Measurements from ENCODE around the gene RPIA.
"Not testable (repeated sequence)": the region's sequence is repeated elsewhere in the genome, so short reads cannot be mapped to it uniquely, and the experiment has no call there.

Gene RPIA

GRCh38 chr2:88691339-88692183 lies at the start of gene RPIA:
TSS of gene RPIA (plus strand) at chr2:88691673. CDS start at chr2:88691699, 26 bp downstream.
- peak; percentile 100 for DNase-seq

DNA sequence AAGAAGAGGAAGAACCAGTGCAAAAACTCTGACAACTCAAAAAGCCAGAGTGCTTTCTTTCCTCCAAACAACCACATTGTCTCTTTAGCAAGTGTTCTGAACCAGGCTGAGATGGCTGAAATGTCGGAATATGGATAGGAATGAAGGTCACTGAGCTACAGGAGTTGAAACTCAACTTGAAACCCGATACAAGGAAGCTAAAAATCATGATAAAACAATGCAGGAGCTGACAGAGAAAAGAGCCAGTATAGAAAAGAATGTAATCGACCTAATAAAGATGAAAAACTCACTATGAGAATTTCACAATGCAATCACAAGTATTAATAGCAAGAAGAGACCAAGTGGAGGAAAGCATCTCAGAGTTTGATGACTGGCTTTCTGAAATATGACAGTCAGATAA lies 49.2 kb upstream of the RPIA start:
- no peak for DNase-seq

DNA sequence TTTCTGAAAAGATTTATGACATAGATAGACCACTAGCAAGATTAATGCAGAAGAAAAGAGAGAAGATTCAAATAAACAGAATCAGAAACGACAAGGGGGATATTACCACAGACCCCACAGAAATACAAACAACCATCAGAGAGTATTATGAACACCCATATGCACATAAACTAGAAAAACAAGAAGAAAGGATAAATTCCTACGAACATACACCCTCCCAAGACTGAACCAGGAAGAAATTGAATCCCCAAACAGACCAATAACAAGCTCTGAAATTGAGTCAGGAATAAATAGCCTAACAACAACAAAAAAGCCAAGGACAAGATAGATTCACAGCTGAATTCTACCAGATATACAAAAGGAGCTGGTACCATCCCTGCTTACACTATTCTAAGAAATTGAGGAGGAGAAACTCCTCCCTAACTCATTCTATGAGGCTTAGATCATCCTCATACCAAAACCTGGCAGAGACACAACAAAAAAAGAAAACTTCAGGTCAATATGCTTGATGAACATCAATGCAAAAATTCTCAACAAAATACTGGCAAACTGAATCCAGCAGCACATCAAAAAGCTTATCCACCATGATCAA lies 46.1 kb upstream of the RPIA start:
- DNase-seq = not testable (repeated sequence)

- no peak for DNase-seq
Measured at GRCh38 chr2:88651646-88652045, 39.8 kb upstream of the RPIA start.

DNA sequence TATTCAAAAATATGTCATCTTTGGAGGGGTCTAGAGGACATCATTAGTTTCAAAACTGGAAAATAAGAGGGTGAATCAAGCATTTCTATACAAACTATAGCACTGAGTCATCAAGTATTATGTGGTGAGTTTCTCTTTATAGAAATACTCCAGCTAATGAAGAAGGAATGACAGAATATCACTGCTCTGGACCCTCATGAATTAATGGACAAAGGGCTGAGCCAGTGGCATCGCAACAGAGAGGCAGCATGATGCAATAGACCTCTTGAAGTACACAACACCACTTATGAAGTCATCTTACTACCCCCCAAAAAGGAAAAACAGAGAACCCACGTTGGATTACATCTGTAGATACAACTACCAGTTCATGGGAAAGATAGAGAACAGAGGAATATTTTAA lies 36.8 kb upstream of the RPIA start:
- DNase-seq = no peak

DNA sequence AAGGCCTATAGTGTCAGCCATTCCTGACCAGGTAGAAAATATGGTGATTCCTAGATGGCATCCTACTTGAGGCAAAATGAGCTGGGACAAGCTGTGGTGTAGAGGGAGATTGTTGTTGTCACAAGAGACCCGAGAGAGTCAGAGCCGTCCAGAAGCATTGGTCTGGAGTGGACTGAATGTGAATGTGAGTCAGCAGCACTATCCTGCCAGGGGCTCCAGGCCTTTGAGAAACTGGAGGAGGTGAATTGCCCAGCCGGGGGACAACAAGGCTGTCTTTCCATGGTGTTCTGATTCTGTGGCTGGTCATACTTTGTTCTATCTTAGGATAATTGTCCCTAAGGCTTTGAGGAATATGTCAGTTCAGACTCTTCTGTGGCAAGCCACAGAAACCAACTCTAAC lies 34.8 kb upstream of the RPIA start:
- DNase-seq = no peak

- no peak for DNase-seq
Measured at GRCh38 chr2:88657131-88657530, 34.3 kb upstream of the RPIA start.

DNA sequence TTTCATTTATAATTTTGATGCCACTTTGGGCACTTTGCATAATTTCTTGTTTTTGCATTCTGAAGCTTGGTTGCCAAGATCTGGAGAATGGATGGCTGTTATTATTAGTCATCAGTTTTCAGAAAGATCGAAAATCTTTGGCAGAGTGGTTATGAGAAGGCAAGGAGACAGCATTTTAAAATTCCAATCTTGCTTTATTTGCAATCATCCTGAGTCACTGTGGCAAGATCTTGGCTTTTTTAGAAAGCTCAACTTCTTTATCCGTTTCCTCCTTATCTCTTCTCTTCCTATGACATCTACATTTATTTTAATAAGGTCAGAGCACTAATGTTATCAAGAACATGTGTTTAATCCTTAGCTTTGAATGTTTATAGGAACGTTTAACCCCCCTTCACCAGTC lies 33.1 kb upstream of the RPIA start:
- DNase-seq = no peak

- no peak for DNase-seq
Measured at GRCh38 chr2:88658881-88659537, 32.5 kb upstream of the RPIA start.

- no peak for DNase-seq
Measured at GRCh38 chr2:88659538-88659915, 31.9 kb upstream of the RPIA start.

DNA sequence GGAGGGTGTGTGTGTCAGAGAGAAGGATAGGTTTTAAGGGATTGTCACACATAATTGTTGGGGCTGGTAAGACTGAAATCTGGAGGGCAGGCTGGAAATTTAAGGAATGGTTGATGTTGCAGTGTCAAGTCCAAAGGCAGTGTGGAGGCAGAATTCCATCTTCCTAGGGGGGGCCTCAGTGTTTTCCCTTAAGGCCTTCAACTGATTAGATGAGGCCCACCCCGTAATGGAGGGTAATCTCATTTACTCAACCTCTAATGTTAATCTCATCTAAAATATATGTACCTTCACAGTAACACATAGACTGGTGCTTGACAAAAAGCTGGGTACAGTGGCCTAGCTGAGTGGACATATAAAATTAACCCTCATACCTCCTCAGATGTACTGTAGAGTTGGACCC lies 30.9 kb upstream of the RPIA start:
- DNase-seq = no peak

DNA sequence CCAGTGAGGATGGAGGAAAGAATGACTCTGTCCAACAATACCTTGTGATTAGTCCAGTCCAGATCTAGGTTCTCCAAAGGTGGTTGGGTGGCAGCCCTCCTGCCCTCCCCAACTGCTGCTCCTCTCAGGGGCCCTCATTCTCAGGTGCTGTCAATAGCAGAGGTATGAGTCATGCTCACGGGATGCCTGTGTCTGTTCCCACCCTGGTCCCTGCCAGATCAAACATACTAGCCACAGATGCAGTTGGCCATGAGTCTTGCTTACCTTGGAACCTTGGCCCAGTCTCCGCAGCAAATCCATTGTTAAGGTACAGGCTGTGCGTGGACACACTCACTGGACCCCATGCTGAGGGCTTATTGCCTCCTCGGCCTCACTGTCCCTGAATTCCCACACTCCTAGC lies 24.9 kb upstream of the RPIA start:
- no peak for DNase-seq

DNA sequence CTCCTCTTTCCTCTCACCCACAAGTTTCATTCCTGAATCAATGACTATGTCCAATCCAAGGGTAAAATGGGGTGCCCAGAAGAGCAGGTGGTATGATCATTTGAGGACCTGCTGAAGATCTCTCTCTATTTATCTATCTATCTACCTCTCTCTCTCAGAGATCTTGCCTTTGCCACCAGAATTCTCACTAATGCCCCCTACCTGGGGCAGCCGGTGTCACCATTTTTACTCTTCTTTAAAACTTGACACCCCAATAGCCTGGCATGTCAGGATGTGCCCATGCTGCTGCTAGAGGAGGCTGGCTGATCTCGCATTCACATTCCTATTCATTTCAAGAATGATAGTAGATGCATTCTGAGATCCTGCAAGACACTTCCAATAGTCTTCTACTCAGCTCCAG lies 24.3 kb upstream of the RPIA start:
- DNase-seq = no peak

GRCh38 chr2:88668862-88669261 lies 22.6 kb upstream of the RPIA start:
- no peak for DNase-seq

- DNase-seq = no peak
Measured at GRCh38 chr2:88669482-88670214, 21.8 kb upstream of the RPIA start.

DNA sequence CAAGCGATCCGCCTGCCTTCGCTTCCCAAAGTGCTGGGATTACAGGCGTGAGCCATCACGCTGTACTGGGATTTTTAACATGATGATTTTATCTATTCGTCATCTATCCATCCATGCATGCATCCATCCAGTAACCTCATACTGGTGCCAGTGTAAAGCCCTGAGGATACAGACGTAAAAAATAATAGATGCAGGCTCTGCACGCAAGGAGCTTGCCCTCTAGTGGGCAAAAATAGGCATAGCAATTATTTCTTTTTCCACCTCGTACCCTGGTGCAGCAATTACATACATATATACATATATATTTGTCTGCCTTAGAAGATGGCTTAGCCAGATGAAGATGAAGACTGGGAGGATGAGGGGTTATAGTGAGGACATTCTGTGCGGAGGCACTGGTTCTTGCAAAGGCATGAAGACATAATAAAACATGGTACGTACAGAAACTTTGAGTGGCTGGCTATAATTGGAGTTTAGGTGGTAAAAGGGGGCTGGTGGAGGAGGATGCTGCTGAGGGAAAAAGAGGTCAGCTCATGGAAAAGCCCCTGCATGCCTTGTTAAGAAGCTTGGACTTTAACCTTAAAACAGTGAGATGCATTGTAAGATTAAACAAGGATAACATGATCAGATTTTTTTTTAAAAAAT lies 19.6 kb upstream of the RPIA start:
- no peak for DNase-seq

DNA sequence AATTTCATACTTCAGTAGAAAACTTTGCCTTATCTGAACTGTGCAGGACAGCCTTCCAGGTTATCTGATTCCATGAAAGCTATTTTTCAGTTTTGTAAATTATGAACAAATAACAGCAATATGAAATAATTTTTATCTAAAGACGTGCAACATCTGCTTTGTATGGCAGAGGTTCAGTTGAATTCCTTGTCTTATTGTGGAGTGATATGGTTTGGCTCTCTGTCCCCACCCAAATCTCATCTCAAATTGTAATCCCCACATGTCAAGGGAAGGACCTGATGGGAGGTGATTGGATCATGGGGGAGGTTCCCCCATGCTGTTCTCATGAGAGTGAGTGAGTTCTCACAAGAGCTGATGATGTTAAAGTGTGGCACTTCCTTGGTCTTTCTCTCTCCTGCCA lies 18.1 kb upstream of the RPIA start:
- no peak for DNase-seq

DNA sequence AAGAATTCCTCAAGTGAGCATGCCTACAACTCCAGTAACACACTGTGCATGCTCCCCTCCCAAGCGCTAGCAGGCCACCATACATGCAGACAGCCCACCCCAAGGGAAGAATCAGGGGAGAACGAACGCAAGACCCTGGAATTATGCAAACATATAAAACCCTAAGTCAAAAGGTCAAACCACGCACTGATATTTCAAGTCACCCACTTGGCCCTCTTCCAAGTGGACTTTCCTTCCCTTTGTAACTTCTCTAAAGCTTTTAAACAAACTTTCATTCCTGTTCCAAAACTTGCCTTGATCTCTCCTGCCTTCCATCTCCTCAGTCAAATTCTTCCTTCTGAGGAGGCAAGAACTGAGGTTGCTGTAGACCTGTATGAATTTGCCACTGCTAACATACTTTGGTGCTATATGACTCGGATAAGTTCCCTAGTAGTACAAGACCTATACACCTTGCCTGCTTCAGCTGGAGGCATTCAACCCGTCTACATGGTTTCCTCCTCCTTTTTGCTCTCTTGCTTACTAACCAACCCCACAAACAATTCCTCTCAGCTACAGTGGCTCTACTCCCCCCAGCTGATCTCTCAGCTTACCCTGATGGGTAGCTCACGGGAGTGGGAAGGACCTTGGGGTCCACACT lies 11.1 kb upstream of the RPIA start:
- DNase-seq = no peak

- no peak for DNase-seq
Measured at GRCh38 chr2:88680916-88681315, 10.6 kb upstream of the RPIA start.

DNA sequence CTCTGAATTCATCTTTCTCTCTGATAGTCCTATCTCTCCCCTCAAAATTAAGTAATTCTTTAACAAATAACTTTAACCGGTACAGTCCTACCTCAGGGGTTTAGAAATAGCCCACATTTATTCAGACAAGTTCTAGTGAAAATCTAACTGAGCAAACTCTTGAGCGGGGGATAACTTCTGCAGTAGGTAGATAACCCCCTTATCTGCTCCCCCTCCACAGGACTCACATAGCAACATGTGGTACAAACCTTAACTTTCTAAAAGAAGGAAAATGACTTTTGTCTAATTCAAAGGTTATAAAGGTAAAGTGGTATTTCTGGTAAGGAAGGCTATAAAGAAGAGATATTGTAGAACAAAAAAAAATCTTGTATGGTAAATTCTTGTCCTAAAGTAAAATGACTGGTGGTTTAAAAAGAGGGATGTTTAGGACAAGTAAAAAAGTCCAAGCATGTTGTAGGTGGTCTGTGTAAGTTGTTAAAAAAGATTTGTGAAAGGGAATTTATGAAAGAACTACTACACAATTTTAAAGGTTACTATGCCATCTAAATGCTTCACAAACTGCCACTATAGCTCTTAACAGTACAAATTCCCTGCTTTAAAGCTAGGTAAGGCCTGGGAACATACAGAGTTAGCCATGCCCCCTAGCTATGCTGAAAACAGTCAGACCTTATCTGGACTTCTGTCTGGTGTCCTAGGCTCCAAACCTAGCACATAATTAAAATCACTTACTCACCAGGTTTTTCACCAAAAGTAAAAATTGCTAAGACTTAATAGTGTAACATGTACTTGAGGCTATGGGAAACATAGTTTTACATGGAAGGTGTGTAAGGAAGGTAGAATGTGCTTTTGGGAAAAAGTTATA lies 8.1 kb upstream of the RPIA start:
- DNase-seq = no peak

DNA sequence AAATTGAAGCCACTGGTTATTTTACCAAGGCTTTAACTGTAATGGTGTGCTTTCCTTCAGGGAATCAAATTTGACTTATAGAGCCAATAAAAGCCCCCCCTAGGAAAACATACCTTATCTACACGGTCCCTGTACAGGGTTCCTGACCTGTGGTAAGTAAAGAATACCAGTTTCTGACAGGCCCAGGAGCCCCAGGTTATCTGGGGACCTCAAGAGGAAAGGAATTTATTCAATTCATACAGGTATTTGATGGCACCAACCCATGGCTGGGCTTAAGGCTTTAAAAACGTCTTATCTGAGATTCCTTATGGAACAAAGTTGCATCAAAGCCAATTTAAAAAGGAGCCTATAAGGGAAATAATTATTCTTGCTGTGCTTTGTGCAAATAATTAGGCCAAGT lies 7.0 kb upstream of the RPIA start:
- DNase-seq = no peak

DNA sequence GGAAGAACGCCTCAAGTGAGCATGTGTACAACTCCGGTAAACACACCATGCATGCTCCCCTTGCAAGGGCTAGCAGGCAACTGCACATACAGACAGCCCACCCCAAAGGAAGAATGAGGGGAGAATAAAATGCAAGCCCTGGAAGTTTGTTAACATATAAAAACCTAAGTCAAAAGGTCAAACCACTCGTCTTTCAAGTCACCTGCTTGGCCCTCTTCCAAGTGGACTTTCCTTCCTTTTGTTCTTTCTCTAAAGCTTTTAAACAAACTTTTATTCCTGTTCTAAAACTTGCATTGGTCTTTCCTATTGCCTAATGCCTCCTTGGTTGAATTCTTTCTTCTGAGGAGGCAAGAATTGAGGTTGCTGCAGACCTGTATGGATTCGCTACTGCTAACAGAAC lies 5.2 kb upstream of the RPIA start:
- no peak for DNase-seq

Data from activated naive CD4-positive, alpha-beta T cell treated with anti-CD3 and anti-CD28 coated beads, Interleukin-2, amount 50 U/mL, for 16 hours (primary cell).